HepG2 (cell line): Measurements from ENCODE around the gene CPHXL2. TPM values are rescaled to one million over a fixed set of nuclear protein-coding genes. Genes with fewer than 3 reads are reported as not detected.

Experiments used
- ATF4 ChIP-seq, 2 experiments: fragments of 450-650 bp in 1 of 2; sonication (generic) in 1 of 2; formaldehyde crosslinking; IDR thresholded peaks; 2 replicates each; pipeline versions ENCODE4 v1.5.0 to v1.8.0; 2020 to 2022; ENCODE audit warnings: mild to moderate bottlenecking in 1 of 2, missing genetic modification reagents in 1 of 2
- ATM ChIP-seq: fragments of 450-650 bp; IDR thresholded peaks from 2 replicates; pipeline ENCODE4 v1.7.1; 2017; ENCODE audit warnings: mild to moderate bottlenecking, borderline replicate concordance
- DNMT1 ChIP-seq: sonication (generic); formaldehyde crosslinking; IDR thresholded peaks from 2 replicates; pipeline ENCODE4 v1.5.1; 2020; ENCODE audit warnings: mild to moderate bottlenecking, missing genetic modification reagents
- FOXO1 ChIP-seq: sonication (generic); formaldehyde crosslinking; IDR thresholded peaks from 2 replicates; pipeline ENCODE4 v1.4.0; 2020; ENCODE audit warnings: missing genetic modification reagents
- HIC2 ChIP-seq: sonication (generic); formaldehyde crosslinking; IDR thresholded peaks from 2 replicates; pipeline ENCODE4 v1.9.0; 2022; ENCODE audit warnings: low read depth, missing genetic modification reagents
- HOXA9 ChIP-seq: sonication (generic); formaldehyde crosslinking; IDR thresholded peaks from 2 replicates; pipeline ENCODE4 v1.8.1; 2022; ENCODE audit warnings: missing genetic modification reagents, mild to moderate bottlenecking, moderate library complexity, borderline replicate concordance
- MXD4 ChIP-seq: IDR thresholded peaks from 2 replicates; pipeline ENCODE4 v1.6.1; 2016; ENCODE audit warnings: mild to moderate bottlenecking, missing biosample characterization, missing genetic modification reagents
- MXI1 ChIP-seq: IDR thresholded peaks from 3 replicates; pipeline ENCODE4 v1.6.1; 2012; ENCODE audit warnings: low read depth, low read length, inconsistent platforms, borderline replicate concordance
- NR2F6 ChIP-seq, 2 experiments: IDR thresholded peaks; 2 replicates each; pipeline ENCODE4 v1.6.1; 2016; ENCODE audit warnings: antibody characterized with exemption in 1 of 2, mild to moderate bottlenecking in 1 of 2
- POLR2G ChIP-seq: fragments of 200-400 bp; formaldehyde crosslinking; IDR thresholded peaks from 2 replicates; pipeline ENCODE4 v1.6.1; 2018; ENCODE audit warnings: mild to moderate bottlenecking, low read depth, low read length, moderate library complexity
- TCF7L2 ChIP-seq: IDR thresholded peaks from 2 replicates; pipeline ENCODE4 v1.6.1; 2011; ENCODE audit warnings: mild to moderate bottlenecking, low read depth, low read length, moderate library complexity
- ZBTB4 ChIP-seq: sonication (generic); formaldehyde crosslinking; IDR thresholded peaks from 2 replicates; pipeline ENCODE4 v1.4.0; 2020; ENCODE audit warnings: missing genetic modification reagents, mild to moderate bottlenecking, borderline replicate concordance
- ZNF407 ChIP-seq: sonication (generic); formaldehyde crosslinking; IDR thresholded peaks from one replicate; pipeline ENCODE4 v1.5.1; 2020; ENCODE audit warnings: mild to moderate bottlenecking, missing genetic modification reagents; ENCODE audit errors: not compliant biosample characterization
- ZNF549 ChIP-seq: sonication (generic); formaldehyde crosslinking; IDR thresholded peaks from 2 replicates; pipeline ENCODE4 v1.5.0; 2020; ENCODE audit warnings: missing genetic modification reagents
- polyA plus RNA-seq, 8 experiments: library from polyadenylated mRNA; depleted of rRNA in 3 of 8; stranded (reverse) in 7 of 8; unstranded in 1 of 8; fragments of >200 nt; fragmentation: Illumina TruSeq in 4 of 8; extraction: Trizol in 4 of 8; gene quantifications; 2 replicates each; pipeline versions ENCODE4 v1.2.1 to v1.2.3, GENCODE V29; 2011 to 2016; ENCODE audit warnings: low read depth in 4 of 8, missing spikeins in 1 of 8, mixed read lengths in 1 of 8; ENCODE audit not compliant: insufficient read depth in 1 of 8
- total RNA-seq, 5 experiments: library from RNA; depleted of rRNA; stranded (reverse); fragments of >200 nt; fragmentation: Illumina TruSeq; extraction: Trizol; gene quantifications; 2 replicates each; pipeline ENCODE4 v1.2.3, GENCODE V29; 2016; ENCODE audit warnings: low read depth in 1 of 5

CPHXL2 gene
- total and polyA plus RNA-seq, 2 of the 13 experiments (the other 11 are each of a cell fraction or from before 2014, with no cell fraction given) = not detected

GRCh38 chr16:75647492-75648264, 29.1 kb downstream of the CPHXL2 start, which contains the start of the genes KARS1 and TERF2IP (continued):
- TF ChIP-seq ATF4 (CRISPR knock-in tag; IDR thresholded peaks at IDR 0.05) (peak in 1 of 2 experiments; percentile 4; a peak in 1 of 4 replicates), MXD4 (CRISPR knock-in tag) (peak; percentile 90), ATM (no peak), ZBTB4 (CRISPR knock-in tag) (peak; percentile 78), ZNF407 (CRISPR knock-in tag) (peak; percentile 45), ZNF549 (CRISPR knock-in tag) (0 out of 2 replicates have a peak, but pooled peaks have one; percentile 13), FOXO1 (peak; percentile 12), TCF7L2 (no peak), HOXA9 (CRISPR knock-in tag) (no peak), MXI1 (peak; percentile 84; the same call in 2 of the 3 replicates), DNMT1 (CRISPR knock-in tag) (peak; percentile 96), POLR2G (peak; percentile 99), HIC2 (no peak), NR2F6 (IDR thresholded peaks at IDR 0.05) (no peak), NR2F6 (CRISPR knock-in tag; IDR thresholded peaks at IDR 0.05) (peak; percentile 43; the same call in 1 of the 2 replicates)
